WTC11 (cell line): ENCODE measurements around the gene POLDIP3. TPM values are rescaled to one million over a fixed set of nuclear protein-coding genes. Genes with fewer than 3 reads are reported as not detected.
"Not testable (repeated sequence)": the region's sequence is repeated elsewhere in the genome, so short reads cannot be mapped to it uniquely, and the experiment has no call there.

Experiments
- ATAC-seq: fragments of 200-7000 bp; cut with Tn5 transposase; 2 replicates; pipeline ENCODE4 v1.10.0; 2021; ENCODE audit warnings: mild to moderate bottlenecking, moderate library complexity
- CTCF ChIA-PET: fragments of 300-600 bp; sonication (Branson Sonifier 250); formaldehyde crosslinking; loops from one replicate; lab custom pipeline; 2021; ENCODE audit warnings: antibody characterized with exemption; lab: Charles Lee
- POLR2A ChIA-PET: fragments of 350-600 bp; sonication (Branson Sonifier 250); formaldehyde crosslinking; loops from one replicate; lab custom pipeline; 2021; ENCODE audit warnings: antibody characterized with exemption; lab: Charles Lee
- DNase-seq: peaks from one replicate; pipeline ENCODE4 v3.0.0; 2021; ENCODE audit warnings: low spot score
- H3K27ac Mint-ChIP-seq: 2 replicates; pipeline ENCODE4 v1.8.0; 2021; ENCODE audit warnings: mixed read lengths
- H3K27me3 Mint-ChIP-seq: 2 replicates; pipeline ENCODE4 v1.8.0; 2021; ENCODE audit warnings: low read depth, mild to moderate bottlenecking, moderate library complexity, mixed read lengths
- H3K36me3 Mint-ChIP-seq: 2 replicates; pipeline ENCODE4 v1.8.0; 2021; ENCODE audit warnings: mixed read lengths
- H3K4me1 Mint-ChIP-seq: 2 replicates; pipeline ENCODE4 v1.8.0; 2022; ENCODE audit warnings: mixed read lengths
- H3K4me3 Mint-ChIP-seq: 2 replicates; pipeline ENCODE4 v1.8.0; 2021; ENCODE audit warnings: mild to moderate bottlenecking, moderate library complexity, mixed read lengths
- H3K9me3 Mint-ChIP-seq: 2 replicates; pipeline ENCODE4 v1.8.0; 2021; ENCODE audit warnings: mixed read lengths
- AFF4 ChIP-seq: sonication (generic); formaldehyde crosslinking; IDR thresholded peaks from 2 replicates; pipeline ENCODE4 v1.8.1; 2023; ENCODE audit warnings: mild to moderate bottlenecking, missing genetic modification reagents, borderline replicate concordance
- CREB1 ChIP-seq: sonication (generic); formaldehyde crosslinking; IDR thresholded peaks from 2 replicates; pipeline ENCODE4 v1.8.0; 2023; ENCODE audit warnings: mild to moderate bottlenecking, missing genetic modification reagents
- FOXJ3 ChIP-seq: sonication (generic); formaldehyde crosslinking; IDR thresholded peaks from 2 replicates; pipeline ENCODE4 v1.9.0; 2021; ENCODE audit warnings: missing genetic modification reagents, mild to moderate bottlenecking, borderline replicate concordance
- SMAD3 ChIP-seq: sonication (generic); formaldehyde crosslinking; IDR thresholded peaks from 2 replicates; pipeline ENCODE4 v1.8.0; 2022; ENCODE audit warnings: missing genetic modification reagents, mild to moderate bottlenecking, borderline replicate concordance
- USF1 ChIP-seq: sonication (generic); formaldehyde crosslinking; IDR thresholded peaks from 2 replicates; pipeline ENCODE4 v1.8.0; 2022; ENCODE audit warnings: mild to moderate bottlenecking, missing genetic modification reagents
- ZNF138 ChIP-seq: sonication (generic); formaldehyde crosslinking; conservative IDR thresholded peaks from 2 replicates; pipeline ENCODE4 v1.8.1; 2022; ENCODE audit warnings: mild to moderate bottlenecking, moderate library complexity, missing genetic modification reagents
- ZNF425 ChIP-seq: fragments of 250-450 bp; sonication (Bioruptor Pico); conservative IDR thresholded peaks from 2 replicates; pipeline ENCODE4 v1.9.0; 2021; ENCODE audit warnings: mild to moderate bottlenecking
- ZNF512 ChIP-seq: sonication (generic); formaldehyde crosslinking; IDR thresholded peaks from 2 replicates; pipeline ENCODE4 v1.8.1; 2022; ENCODE audit warnings: missing genetic modification reagents, borderline replicate concordance
- total RNA-seq: library from RNA; stranded (reverse); gene quantifications from 3 replicates; pipeline ENCODE4 v1.2.3, GENCODE V29; 2021

POLDIP3 gene
- total RNA-seq, 1 experiment from 2014 or later = 73.2 TPM

GRCh38 chr22:42581762-42582716, 32.6 kb downstream of the POLDIP3 start (continued):
- TF ChIP-seq USF1 (no peak), ZNF512 (CRISPR knock-in tag) (no peak), ZNF138 (CRISPR knock-in tag) (no peak), ZNF425 (CRISPR knock-in tag) (no peak), SMAD3 (no peak), FOXJ3 (CRISPR knock-in tag) (no peak), AFF4 (CRISPR knock-in tag) (no peak)

GRCh38 chr22:42581194-42581761, 33.4 kb downstream of the POLDIP3 start:
- ChIA-PET CTCF (interaction anchor here (1.2 to 2.0 kb wide), 2 partner anchors 33 to 41 kb away, joined by 3 to 6 read pairs; no protein-coding TSS in a partner anchor), POLR2A (interaction anchor here (0.6 kb wide), 1 partner anchor 12 kb away, joined by 3 read pairs; no protein-coding TSS in a partner anchor)
- H3K27ac Mint-ChIP-seq = peak overlapping the region; percentile 94
- peak overlapping the region; percentile 95 for H3K4me3 Mint-ChIP-seq
- not testable (repeated sequence) for H3K27me3 Mint-ChIP-seq, H3K9me3 Mint-ChIP-seq, DNase-seq, H3K4me1 Mint-ChIP-seq
- ATAC-seq = peak; percentile 60
- peaks cover 37% of the 10 kb centered on the region for H3K36me3 Mint-ChIP-seq

GRCh38 chr22:42580040-42580439, 34.6 kb downstream of the POLDIP3 start:
- Mint-ChIP-seq H3K36me3 (peaks cover 26% of the 10 kb centered on the region), H3K4me3 (peak overlapping the region; percentile 42)
- H3K27ac Mint-ChIP-seq, CTCF ChIA-PET, H3K9me3 Mint-ChIP-seq, H3K27me3 Mint-ChIP-seq, ATAC-seq, DNase-seq, H3K4me1 Mint-ChIP-seq: not testable (repeated sequence)
- POLR2A ChIA-PET = interaction anchor here (0.6 kb wide), 1 partner anchor 72 kb away, joined by 3 read pairs; no protein-coding TSS in a partner anchor

- POLR2A ChIA-PET = no interaction called here
- no peaks in the 10 kb centered on the region for H3K27me3 Mint-ChIP-seq
- H3K4me3 Mint-ChIP-seq = no peak overlapping the region
- no peaks in the 10 kb centered on the region for H3K9me3 Mint-ChIP-seq
- TF ChIP-seq CREB1 (CRISPR knock-in tag) = no peak
- H3K4me1 Mint-ChIP-seq = peaks cover 6% of the 10 kb centered on the region
- CTCF ChIA-PET = no interaction called here
- peaks cover 24% of the 10 kb centered on the region for H3K36me3 Mint-ChIP-seq
- DNase-seq (no peak), ATAC-seq (no peak)
- no peak overlapping the region for H3K27ac Mint-ChIP-seq
These were observed 37.0 kb downstream of the POLDIP3 start for GRCh38 chr22:42577623-42578240.

- ATAC-seq, H3K4me1 Mint-ChIP-seq, H3K27me3 Mint-ChIP-seq, DNase-seq, CTCF ChIA-PET, POLR2A ChIA-PET, H3K4me3 Mint-ChIP-seq, H3K27ac Mint-ChIP-seq, H3K9me3 Mint-ChIP-seq: not testable (repeated sequence)
- peaks cover 28% of the 10 kb centered on the region for H3K36me3 Mint-ChIP-seq
These were observed 37.5 kb downstream of the POLDIP3 start for GRCh38 chr22:42577141-42577540.

GRCh38 chr22:42575996-42576574, 38.6 kb downstream of the POLDIP3 start:
- H3K27me3 Mint-ChIP-seq, H3K4me3 Mint-ChIP-seq, H3K27ac Mint-ChIP-seq, H3K9me3 Mint-ChIP-seq, H3K4me1 Mint-ChIP-seq, ATAC-seq, POLR2A ChIA-PET, CTCF ChIA-PET, DNase-seq: not testable (repeated sequence)
- peaks cover 32% of the 10 kb centered on the region for H3K36me3 Mint-ChIP-seq
